Panc1 (cell line): Measurements from ENCODE around the gene MS4A6E. TPM values are rescaled to one million over a fixed set of nuclear protein-coding genes. Genes with fewer than 3 reads are reported as not detected.
A peak's percentile ranks its signal among the peaks of the same experiment; 100 is the strongest.

Experiments used
- ATAC-seq: fragments of 200-7000 bp; cut with Tn5 transposase; 2 replicates; pipeline ENCODE4 v1.9.1; 2020; ENCODE audit warnings: mild to moderate bottlenecking, moderate library complexity
- BruUV-seq: library from RNA; stranded (reverse); fragments of 400-500 nt; replicated peaks from 2 replicates; lab custom pipeline; 2021; lab: Mats Ljungman, UMichigan
- CTCF ChIA-PET: fragments of 300-600 bp; sonication (Branson Sonifier 250); formaldehyde crosslinking; loops from one replicate; lab custom pipeline; 2022; ENCODE audit warnings: antibody characterized with exemption; lab: Charles Lee
- POLR2A ChIA-PET: fragments of 300-600 bp; sonication (Branson Sonifier 250); formaldehyde crosslinking; loops from one replicate; lab custom pipeline; 2022; ENCODE audit warnings: antibody characterized with exemption; lab: Charles Lee
- DNase-seq: peaks from one replicate; pipeline ENCODE4 v3.0.0-alpha.2; 2010; ENCODE audit warnings: low read depth, low spot score
- H3K27ac ChIP-seq: 2 replicates; pipeline ENCODE4 v1.5.1; 2011; ENCODE audit warnings: mild to moderate bottlenecking, low read length, inconsistent platforms
- H3K27me3 ChIP-seq: fragments of 200-500 bp; sonication (Bioruptor generic); 2 replicates; pipeline ENCODE4 v1.6.0; 2014; ENCODE audit warnings: low read length, inconsistent platforms; ENCODE audit not compliant: control insufficient read depth, insufficient read depth
- H3K36me3 ChIP-seq: fragments of 200-500 bp; sonication (Bioruptor generic); 2 replicates; pipeline ENCODE4 v1.5.1; 2014; ENCODE audit warnings: inconsistent platforms, mild to moderate bottlenecking, low read length, moderate library complexity; ENCODE audit not compliant: control insufficient read depth, insufficient read depth
- H3K4me1 ChIP-seq: 2 replicates; pipeline ENCODE4 v1.5.1; 2011; ENCODE audit warnings: inconsistent platforms, mild to moderate bottlenecking, low read length, moderate library complexity; ENCODE audit not compliant: control insufficient read depth, insufficient read depth
- H3K4me3 ChIP-seq, 2 experiments: 2 replicates each; pipeline ENCODE4 v1.5.1; 2011 to 2012; ENCODE audit warnings: low read depth in 2 of 2, low read length in 2 of 2, mild to moderate bottlenecking in 2 of 2, inconsistent platforms in 1 of 2, moderate library complexity in 1 of 2
- H3K9me3 ChIP-seq: fragments of 200-500 bp; sonication (Bioruptor generic); 2 replicates; pipeline ENCODE4 v1.5.1; 2014; ENCODE audit warnings: low read depth, mild to moderate bottlenecking, inconsistent platforms, low read length, moderate library complexity; ENCODE audit not compliant: control insufficient read depth, insufficient read depth
- POLR2AphosphoS5 ChIP-seq: IDR thresholded peaks from 2 replicates; pipeline ENCODE4 v1.6.1; 2012; ENCODE audit warnings: mild to moderate bottlenecking, low read depth, low read length, moderate library complexity
- SIN3A ChIP-seq: IDR thresholded peaks from 2 replicates; pipeline ENCODE4 v1.6.1; 2012; ENCODE audit warnings: low read depth, mild to moderate bottlenecking, low read length, moderate library complexity, borderline replicate concordance; ENCODE audit not compliant: insufficient read depth
- TCF7L2 ChIP-seq: IDR thresholded peaks from 2 replicates; pipeline ENCODE4 v1.6.1; 2011; ENCODE audit warnings: mild to moderate bottlenecking, low read depth, low read length, inconsistent platforms
- in situ Hi-C: cut with HindIII; loops from 2 replicates; pipeline ENCODE4 v1.10.0; 2016; ENCODE audit warnings: low sequenced_read_pairs, low pct_unique_long_range_greater_than_20kb
- intact Hi-C: fragments of 100-400 bp; cut with micrococcal nuclease; formaldehyde crosslinking; loops from one replicate; pipeline ENCODE4 v1.10.0; 2022; ENCODE audit not compliant: unreplicated experiment
- total RNA-seq: library from RNA; stranded (reverse); gene quantifications from one replicate; pipeline ENCODE4 v1.2.1, GENCODE V29; 2021; ENCODE audit not compliant: unreplicated experiment
- TF ChIP-seq, protein P1 (sequence below): fragments of 450-650 bp; IDR thresholded peaks from 2 replicates; pipeline ENCODE4 v1.5.1; 2017; ENCODE audit warnings: mild to moderate bottlenecking
- TF ChIP-seq, protein P2 (sequence below), 2 experiments: IDR thresholded peaks; 2 replicates each; pipeline ENCODE4 v1.6.1; 2011 to 2012; ENCODE audit warnings: low read depth in 2 of 2, control low read depth in 1 of 2, low read length in 1 of 2, mild to moderate bottlenecking in 1 of 2, moderate library complexity in 1 of 2; ENCODE audit not compliant: insufficient read depth in 1 of 2

MS4A6E gene
- total RNA-seq, 1 experiment from 2014 or later: not detected

DNA sequence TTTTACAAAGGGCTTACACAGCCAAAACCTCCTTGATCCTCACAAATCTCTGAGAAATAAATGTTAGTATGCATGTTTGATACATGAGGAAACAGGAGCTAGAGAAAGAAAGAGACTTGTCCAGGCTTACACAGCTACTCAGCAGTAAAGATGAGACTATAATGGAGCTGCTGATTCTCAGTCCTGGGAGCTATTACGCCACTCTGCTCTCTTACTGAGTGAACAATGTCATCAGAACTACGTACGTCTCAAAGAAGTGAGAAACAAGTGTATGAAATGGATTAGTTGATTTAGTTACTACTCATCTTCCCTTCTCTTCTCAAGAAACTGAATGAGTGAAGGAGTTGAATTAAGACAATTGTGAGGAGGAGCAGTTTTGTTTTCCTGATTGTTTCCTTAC lies 12.3 kb downstream of the MS4A6E start:
- no peaks in the 10 kb centered on the region for H3K4me1 ChIP-seq
- no peak for ATAC-seq

DNA sequence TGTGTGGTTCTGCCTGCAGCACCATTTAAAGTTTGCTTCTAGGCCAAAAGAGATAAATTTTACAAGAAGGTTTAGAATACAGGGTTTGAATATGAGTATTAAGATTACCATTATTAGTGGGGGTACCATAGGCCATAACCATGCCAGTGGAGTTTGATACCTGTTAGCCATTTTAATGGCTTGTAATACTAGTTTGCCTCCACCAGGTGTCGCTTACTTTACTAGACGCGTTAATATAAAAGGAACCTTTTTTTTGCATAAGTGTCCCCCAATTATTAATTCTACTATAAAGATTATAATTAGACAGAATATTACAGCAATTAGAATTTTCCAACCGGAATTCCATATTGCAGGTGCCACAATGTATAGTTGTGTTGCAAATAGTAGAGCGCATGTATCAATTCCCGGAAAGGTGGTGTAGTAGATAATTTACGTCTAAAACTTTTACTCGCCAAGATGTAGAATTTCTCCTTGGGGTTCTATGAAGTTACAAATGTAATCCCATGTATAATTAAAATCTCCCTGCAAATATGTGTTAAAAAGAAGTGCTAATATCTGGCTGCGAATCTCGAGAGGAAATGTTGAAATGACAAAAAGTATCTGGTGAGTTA lies 16.1 kb downstream of the MS4A6E start:
- ChIA-PET CTCF (interaction anchor here (1.1 kb wide), 1 partner anchor 26 kb away, joined by 7 read pairs; no protein-coding TSS in a partner anchor), POLR2A (no interaction called here)
- in situ Hi-C loops (no loop called here), intact Hi-C loops (loop anchor here (5.0 kb wide), 1 partner anchor 76 kb away; no protein-coding TSS in a partner anchor)
- Histone ChIP-seq H3K4me1 (no peaks in the 10 kb centered on the region), H3K4me3 (no peak overlapping the region), H3K27ac (no peak overlapping the region), H3K36me3 (no peaks in the 10 kb centered on the region), H3K9me3 (no peaks in the 10 kb centered on the region), H3K27me3 (peaks cover 2% of the 10 kb centered on the region; the same call in 1 of the 2 replicates)
- ATAC-seq (no peak), DNase-seq (no peak)
- TF ChIP-seq SIN3A: no peak
- TF ChIP-seq, protein P1, sequence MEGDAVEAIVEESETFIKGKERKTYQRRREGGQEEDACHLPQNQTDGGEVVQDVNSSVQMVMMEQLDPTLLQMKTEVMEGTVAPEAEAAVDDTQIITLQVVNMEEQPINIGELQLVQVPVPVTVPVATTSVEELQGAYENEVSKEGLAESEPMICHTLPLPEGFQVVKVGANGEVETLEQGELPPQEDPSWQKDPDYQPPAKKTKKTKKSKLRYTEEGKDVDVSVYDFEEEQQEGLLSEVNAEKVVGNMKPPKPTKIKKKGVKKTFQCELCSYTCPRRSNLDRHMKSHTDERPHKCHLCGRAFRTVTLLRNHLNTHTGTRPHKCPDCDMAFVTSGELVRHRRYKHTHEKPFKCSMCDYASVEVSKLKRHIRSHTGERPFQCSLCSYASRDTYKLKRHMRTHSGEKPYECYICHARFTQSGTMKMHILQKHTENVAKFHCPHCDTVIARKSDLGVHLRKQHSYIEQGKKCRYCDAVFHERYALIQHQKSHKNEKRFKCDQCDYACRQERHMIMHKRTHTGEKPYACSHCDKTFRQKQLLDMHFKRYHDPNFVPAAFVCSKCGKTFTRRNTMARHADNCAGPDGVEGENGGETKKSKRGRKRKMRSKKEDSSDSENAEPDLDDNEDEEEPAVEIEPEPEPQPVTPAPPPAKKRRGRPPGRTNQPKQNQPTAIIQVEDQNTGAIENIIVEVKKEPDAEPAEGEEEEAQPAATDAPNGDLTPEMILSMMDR: peak; percentile 81
- no TSS peak for BruUV-seq

More for the DNA sequence above, 12.3 kb downstream of the MS4A6E start:
- Histone ChIP-seq H3K9me3 (no peaks in the 10 kb centered on the region), H3K27ac (no peak overlapping the region), H3K36me3 (no peaks in the 10 kb centered on the region), H3K27me3 (no peaks in the 10 kb centered on the region), H3K4me3 (no peak overlapping the region)
- in situ Hi-C loops: no loop called here
- intact Hi-C loops: no loop called here
- TF ChIP-seq SIN3A: no peak
- no peak for TF ChIP-seq TCF7L2
- TF ChIP-seq, protein P2, sequence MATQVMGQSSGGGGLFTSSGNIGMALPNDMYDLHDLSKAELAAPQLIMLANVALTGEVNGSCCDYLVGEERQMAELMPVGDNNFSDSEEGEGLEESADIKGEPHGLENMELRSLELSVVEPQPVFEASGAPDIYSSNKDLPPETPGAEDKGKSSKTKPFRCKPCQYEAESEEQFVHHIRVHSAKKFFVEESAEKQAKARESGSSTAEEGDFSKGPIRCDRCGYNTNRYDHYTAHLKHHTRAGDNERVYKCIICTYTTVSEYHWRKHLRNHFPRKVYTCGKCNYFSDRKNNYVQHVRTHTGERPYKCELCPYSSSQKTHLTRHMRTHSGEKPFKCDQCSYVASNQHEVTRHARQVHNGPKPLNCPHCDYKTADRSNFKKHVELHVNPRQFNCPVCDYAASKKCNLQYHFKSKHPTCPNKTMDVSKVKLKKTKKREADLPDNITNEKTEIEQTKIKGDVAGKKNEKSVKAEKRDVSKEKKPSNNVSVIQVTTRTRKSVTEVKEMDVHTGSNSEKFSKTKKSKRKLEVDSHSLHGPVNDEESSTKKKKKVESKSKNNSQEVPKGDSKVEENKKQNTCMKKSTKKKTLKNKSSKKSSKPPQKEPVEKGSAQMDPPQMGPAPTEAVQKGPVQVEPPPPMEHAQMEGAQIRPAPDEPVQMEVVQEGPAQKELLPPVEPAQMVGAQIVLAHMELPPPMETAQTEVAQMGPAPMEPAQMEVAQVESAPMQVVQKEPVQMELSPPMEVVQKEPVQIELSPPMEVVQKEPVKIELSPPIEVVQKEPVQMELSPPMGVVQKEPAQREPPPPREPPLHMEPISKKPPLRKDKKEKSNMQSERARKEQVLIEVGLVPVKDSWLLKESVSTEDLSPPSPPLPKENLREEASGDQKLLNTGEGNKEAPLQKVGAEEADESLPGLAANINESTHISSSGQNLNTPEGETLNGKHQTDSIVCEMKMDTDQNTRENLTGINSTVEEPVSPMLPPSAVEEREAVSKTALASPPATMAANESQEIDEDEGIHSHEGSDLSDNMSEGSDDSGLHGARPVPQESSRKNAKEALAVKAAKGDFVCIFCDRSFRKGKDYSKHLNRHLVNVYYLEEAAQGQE (IDR thresholded peaks at IDR 0.05; ENCODE audit: insufficient read depth in 1 of 2, low read depth in 2 of 2, low read length in 1 of 2): no peak
- TF ChIP-seq, protein P1: no peak
- TF ChIP-seq POLR2AphosphoS5: no peak
- ChIA-PET POLR2A (no interaction called here), CTCF (no interaction called here)
- DNase-seq: no peak
- BruUV-seq: no TSS peak
